Measurements from ENCODE around the gene GCNA.
"Not testable (repeated sequence)": the region's sequence is repeated elsewhere in the genome, so short reads cannot be mapped to it uniquely, and the experiment has no call there.

GCNA gene

GRCh38 chrX:71586929-71587328, 8.7 kb downstream of the GCNA start:
- WGBS, 2 experiments: 95 to 96% methylated on average over 2 of the region's 2 CpGs
- H3K27me3 ChIP-seq (ENCODE audit: control insufficient read depth, insufficient read depth, low read length, poor library complexity, severe bottlenecking): no peaks in the 10 kb centered on the region
- H3K27ac ChIP-seq (ENCODE audit: insufficient read depth, low read depth, low read length, poor library complexity, severe bottlenecking): no peak overlapping the region
- no peak overlapping the region for H3K4me3 ChIP-seq (ENCODE audit: insufficient read depth, low read depth, low read length)
- H3K4me1 ChIP-seq (ENCODE audit: control insufficient read depth, insufficient read depth, low read length): no peaks in the 10 kb centered on the region
- H3K36me3 ChIP-seq (ENCODE audit: control insufficient read depth, insufficient read depth, low read length): no peaks in the 10 kb centered on the region
- no peaks in the 10 kb centered on the region for H3K9me3 ChIP-seq (ENCODE audit: control insufficient read depth, low read length)

GRCh38 chrX:71593210-71593609, 15.0 kb downstream of the GCNA start:
- H3K4me3 ChIP-seq (ENCODE audit: insufficient read depth, low read depth, low read length); H3K9me3 ChIP-seq (ENCODE audit: control insufficient read depth, low read length); H3K4me1 ChIP-seq (ENCODE audit: control insufficient read depth, insufficient read depth, low read length); H3K27ac ChIP-seq (ENCODE audit: insufficient read depth, low read depth, low read length, poor library complexity, severe bottlenecking); H3K27me3 ChIP-seq (ENCODE audit: control insufficient read depth, insufficient read depth, low read length, poor library complexity, severe bottlenecking); H3K36me3 ChIP-seq (ENCODE audit: control insufficient read depth, insufficient read depth, low read length): not testable (repeated sequence)
- 35 to 73% methylated on average over 3 to 4 of the region's 8 CpGs for WGBS, 2 experiments

GRCh38 chrX:71599965-71600364, 21.7 kb downstream of the GCNA start:
- Histone ChIP-seq H3K4me3 (ENCODE audit: insufficient read depth, low read depth, low read length) (no peak overlapping the region), H3K4me1 (ENCODE audit: control insufficient read depth, insufficient read depth, low read length) (no peaks in the 10 kb centered on the region), H3K27me3 (ENCODE audit: control insufficient read depth, insufficient read depth, low read length, poor library complexity, severe bottlenecking) (no peaks in the 10 kb centered on the region), H3K27ac (ENCODE audit: insufficient read depth, low read depth, low read length, poor library complexity, severe bottlenecking) (no peak overlapping the region), H3K36me3 (ENCODE audit: control insufficient read depth, insufficient read depth, low read length) (no peaks in the 10 kb centered on the region), H3K9me3 (ENCODE audit: control insufficient read depth, low read length) (no peaks in the 10 kb centered on the region)
- WGBS, 2 experiments: 97 to 100% methylated on average over 2 of the region's 2 CpGs

- Histone ChIP-seq H3K4me3 (ENCODE audit: insufficient read depth, low read depth, low read length) (no peak overlapping the region), H3K4me1 (ENCODE audit: control insufficient read depth, insufficient read depth, low read length) (no peaks in the 10 kb centered on the region), H3K27me3 (ENCODE audit: control insufficient read depth, insufficient read depth, low read length, poor library complexity, severe bottlenecking) (no peaks in the 10 kb centered on the region), H3K9me3 (ENCODE audit: control insufficient read depth, low read length) (no peaks in the 10 kb centered on the region), H3K27ac (ENCODE audit: insufficient read depth, low read depth, low read length, poor library complexity, severe bottlenecking) (no peak overlapping the region), H3K36me3 (ENCODE audit: control insufficient read depth, insufficient read depth, low read length) (no peaks in the 10 kb centered on the region)
- WGBS, 2 experiments: 95 to 96% methylated on average over 33 of the region's 33 CpGs
Observed at GRCh38 chrX:71603618-71604017, 25.4 kb downstream of the GCNA start.

GRCh38 chrX:71604141-71604540, 25.9 kb downstream of the GCNA start:
- H3K9me3 ChIP-seq (ENCODE audit: control insufficient read depth, low read length): no peaks in the 10 kb centered on the region
- H3K36me3 ChIP-seq (ENCODE audit: control insufficient read depth, insufficient read depth, low read length): no peaks in the 10 kb centered on the region
- WGBS, 2 experiments: 96 to 97% methylated on average over 10 of the region's 10 CpGs
- H3K4me3 ChIP-seq (ENCODE audit: insufficient read depth, low read depth, low read length): no peak overlapping the region
- no peak overlapping the region for H3K27ac ChIP-seq (ENCODE audit: insufficient read depth, low read depth, low read length, poor library complexity, severe bottlenecking)
- H3K4me1 ChIP-seq (ENCODE audit: control insufficient read depth, insufficient read depth, low read length): no peaks in the 10 kb centered on the region
- H3K27me3 ChIP-seq (ENCODE audit: control insufficient read depth, insufficient read depth, low read length, poor library complexity, severe bottlenecking): no peaks in the 10 kb centered on the region

- H3K9me3 ChIP-seq (ENCODE audit: control insufficient read depth, low read length): no peaks in the 10 kb centered on the region
- H3K27ac ChIP-seq (ENCODE audit: insufficient read depth, low read depth, low read length, poor library complexity, severe bottlenecking): no peak overlapping the region
- no peak overlapping the region for H3K4me3 ChIP-seq (ENCODE audit: insufficient read depth, low read depth, low read length)
- H3K27me3 ChIP-seq (ENCODE audit: control insufficient read depth, insufficient read depth, low read length, poor library complexity, severe bottlenecking): no peaks in the 10 kb centered on the region
- no peaks in the 10 kb centered on the region for H3K36me3 ChIP-seq (ENCODE audit: control insufficient read depth, insufficient read depth, low read length)
- H3K4me1 ChIP-seq (ENCODE audit: control insufficient read depth, insufficient read depth, low read length): no peaks in the 10 kb centered on the region
- whole genome bisulfite sequencing, 2 experiments: 97 to 98% methylated on average over 7 to 8 of the region's 8 CpGs
Observed at GRCh38 chrX:71604796-71605568, 26.7 kb downstream of the GCNA start.

GRCh38 chrX:71606536-71607216, 28.4 kb downstream of the GCNA start:
- no peaks in the 10 kb centered on the region for H3K9me3 ChIP-seq (ENCODE audit: control insufficient read depth, low read length)
- H3K27me3 ChIP-seq (ENCODE audit: control insufficient read depth, insufficient read depth, low read length, poor library complexity, severe bottlenecking): no peaks in the 10 kb centered on the region
- 88 to 89% methylated on average over 9 of the region's 9 CpGs for WGBS, 2 experiments
- no peaks in the 10 kb centered on the region for H3K4me1 ChIP-seq (ENCODE audit: control insufficient read depth, insufficient read depth, low read length)
- no peak overlapping the region for H3K4me3 ChIP-seq (ENCODE audit: insufficient read depth, low read depth, low read length)
- no peaks in the 10 kb centered on the region for H3K36me3 ChIP-seq (ENCODE audit: control insufficient read depth, insufficient read depth, low read length)
- no peak overlapping the region for H3K27ac ChIP-seq (ENCODE audit: insufficient read depth, low read depth, low read length, poor library complexity, severe bottlenecking)

GRCh38 chrX:71607488-71607887, 29.3 kb downstream of the GCNA start:
- Histone ChIP-seq H3K4me1 (ENCODE audit: control insufficient read depth, insufficient read depth, low read length) (no peaks in the 10 kb centered on the region), H3K4me3 (ENCODE audit: insufficient read depth, low read depth, low read length) (no peak overlapping the region), H3K27ac (ENCODE audit: insufficient read depth, low read depth, low read length, poor library complexity, severe bottlenecking) (no peak overlapping the region), H3K36me3 (ENCODE audit: control insufficient read depth, insufficient read depth, low read length) (no peaks in the 10 kb centered on the region), H3K27me3 (ENCODE audit: control insufficient read depth, insufficient read depth, low read length, poor library complexity, severe bottlenecking) (no peaks in the 10 kb centered on the region), H3K9me3 (ENCODE audit: control insufficient read depth, low read length) (no peaks in the 10 kb centered on the region)
- WGBS, 2 experiments: 96 to 98% methylated on average over 2 of the region's 2 CpGs

GRCh38 chrX:71609095-71609750, 31.0 kb downstream of the GCNA start:
- Histone ChIP-seq H3K4me3 (ENCODE audit: insufficient read depth, low read depth, low read length) (no peak overlapping the region), H3K27me3 (ENCODE audit: control insufficient read depth, insufficient read depth, low read length, poor library complexity, severe bottlenecking) (no peaks in the 10 kb centered on the region), H3K9me3 (ENCODE audit: control insufficient read depth, low read length) (no peaks in the 10 kb centered on the region), H3K36me3 (ENCODE audit: control insufficient read depth, insufficient read depth, low read length) (no peaks in the 10 kb centered on the region), H3K27ac (ENCODE audit: insufficient read depth, low read depth, low read length, poor library complexity, severe bottlenecking) (no peak overlapping the region), H3K4me1 (ENCODE audit: control insufficient read depth, insufficient read depth, low read length) (no peaks in the 10 kb centered on the region)
- WGBS, 2 experiments: 92 to 98% methylated on average over 2 to 3 of the region's 3 CpGs

GRCh38 chrX:71611736-71612135, 33.5 kb downstream of the GCNA start:
- H3K9me3 ChIP-seq (ENCODE audit: control insufficient read depth, low read length); H3K27me3 ChIP-seq (ENCODE audit: control insufficient read depth, insufficient read depth, low read length, poor library complexity, severe bottlenecking); H3K36me3 ChIP-seq (ENCODE audit: control insufficient read depth, insufficient read depth, low read length); H3K4me1 ChIP-seq (ENCODE audit: control insufficient read depth, insufficient read depth, low read length); H3K4me3 ChIP-seq (ENCODE audit: insufficient read depth, low read depth, low read length); H3K27ac ChIP-seq (ENCODE audit: insufficient read depth, low read depth, low read length, poor library complexity, severe bottlenecking): not testable (repeated sequence)
- WGBS, 2 experiments: 93 to 97% methylated on average over 8 to 9 of the region's 9 CpGs
